NCI-H2196 treated with DMSO at 0.1 percent for 48 hours (cell line): ENCODE data around the gene LRRC74A.

ENCODE experiments used
- DNase-seq: peaks from one replicate; lab custom pipeline; 2025; ENCODE audit not compliant: unreplicated experiment; lab: John Stamatoyannopoulos, UW

LRRC74A gene

GRCh38 chr14:76826122-76826521 lies at the start of gene LRRC74A:
TSS of gene LRRC74A (plus strand) at chr14:76826408. CDS start at chr14:76826698, 290 bp downstream.
- no peak for DNase-seq

GRCh38 chr14:76776428-76777251 lies 49.6 kb upstream of the LRRC74A start:
- DNase-seq, result no peak

- DNase-seq, result no peak
Measured at GRCh38 chr14:76777721-76778120, 48.5 kb upstream of the LRRC74A start.

- DNase-seq, result no peak
Measured at GRCh38 chr14:76778546-76779215, 47.5 kb upstream of the LRRC74A start.

- no peak for DNase-seq
Measured at GRCh38 chr14:76779221-76780057, 46.8 kb upstream of the LRRC74A start.

GRCh38 chr14:76780058-76780345 lies 46.2 kb upstream of the LRRC74A start:
- DNase-seq, result no peak

- DNase-seq, result no peak
Measured at GRCh38 chr14:76780360-76780759, 45.8 kb upstream of the LRRC74A start.

GRCh38 chr14:76780875-76781647 lies 45.1 kb upstream of the LRRC74A start:
- peak; percentile 5 for DNase-seq

- DNase-seq, result no peak
Measured at GRCh38 chr14:76781648-76782051, 44.6 kb upstream of the LRRC74A start.

- no peak for DNase-seq
Measured at GRCh38 chr14:76782115-76782884, 43.9 kb upstream of the LRRC74A start.

- DNase-seq, result no peak
Measured at GRCh38 chr14:76782885-76783566, 43.2 kb upstream of the LRRC74A start.

GRCh38 chr14:76784266-76784874 lies 41.8 kb upstream of the LRRC74A start:
- DNase-seq, result no peak

- peak; percentile 78 for DNase-seq
Measured at GRCh38 chr14:76784881-76785280, 41.3 kb upstream of the LRRC74A start.

GRCh38 chr14:76786601-76787000 lies 39.6 kb upstream of the LRRC74A start:
- no peak for DNase-seq

- no peak for DNase-seq
Measured at GRCh38 chr14:76792422-76792821, 33.8 kb upstream of the LRRC74A start.

- DNase-seq, result no peak
Measured at GRCh38 chr14:76793324-76793723, 32.9 kb upstream of the LRRC74A start.

GRCh38 chr14:76793956-76794355 lies 32.3 kb upstream of the LRRC74A start:
- DNase-seq, result no peak

GRCh38 chr14:76806446-76806845 lies 19.8 kb upstream of the LRRC74A start:
- no peak for DNase-seq

GRCh38 chr14:76808011-76808410 lies 18.2 kb upstream of the LRRC74A start:
- DNase-seq, result no peak
